ENCODE data around the gene PARD3. TPM values are rescaled to one million over a fixed set of nuclear protein-coding genes. Genes with fewer than 3 reads are reported as not detected.

The PARD3 gene
- total RNA-seq, 1 experiment from 2014 or later = 50.0 TPM

DNA sequence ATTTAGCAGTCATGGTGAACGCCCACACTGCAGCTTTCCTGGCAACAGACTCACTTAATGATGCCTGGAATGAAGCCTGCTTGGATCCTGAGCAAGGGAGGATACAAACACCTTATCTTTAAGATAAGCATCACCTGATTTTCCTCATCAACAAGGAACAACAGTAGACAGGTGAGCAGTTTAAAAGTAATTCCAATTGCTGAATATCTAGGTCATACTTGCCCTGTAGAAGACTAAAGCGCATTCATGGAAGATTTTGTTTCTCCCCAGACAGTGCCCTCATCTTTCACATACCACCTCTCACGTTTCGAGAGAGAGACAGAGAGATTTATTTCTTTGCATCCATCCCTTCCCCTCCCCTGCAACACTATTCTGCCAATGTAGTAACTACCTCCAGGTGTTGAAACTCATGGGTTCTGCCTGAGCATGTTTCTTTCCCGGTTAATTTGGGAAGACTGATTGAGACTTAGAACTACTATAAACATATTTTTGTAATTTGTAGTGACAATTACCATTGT lies 660.7 kb downstream of the PARD3 start:
- Histone ChIP-seq H3K27me3 (no peaks in the 10 kb centered on the region), H3K9me3 (no peaks in the 10 kb centered on the region), H3K4me3 (no peak overlapping the region), H3K36me3 (no peaks in the 10 kb centered on the region)
- no peak for DNase-seq

DNA sequence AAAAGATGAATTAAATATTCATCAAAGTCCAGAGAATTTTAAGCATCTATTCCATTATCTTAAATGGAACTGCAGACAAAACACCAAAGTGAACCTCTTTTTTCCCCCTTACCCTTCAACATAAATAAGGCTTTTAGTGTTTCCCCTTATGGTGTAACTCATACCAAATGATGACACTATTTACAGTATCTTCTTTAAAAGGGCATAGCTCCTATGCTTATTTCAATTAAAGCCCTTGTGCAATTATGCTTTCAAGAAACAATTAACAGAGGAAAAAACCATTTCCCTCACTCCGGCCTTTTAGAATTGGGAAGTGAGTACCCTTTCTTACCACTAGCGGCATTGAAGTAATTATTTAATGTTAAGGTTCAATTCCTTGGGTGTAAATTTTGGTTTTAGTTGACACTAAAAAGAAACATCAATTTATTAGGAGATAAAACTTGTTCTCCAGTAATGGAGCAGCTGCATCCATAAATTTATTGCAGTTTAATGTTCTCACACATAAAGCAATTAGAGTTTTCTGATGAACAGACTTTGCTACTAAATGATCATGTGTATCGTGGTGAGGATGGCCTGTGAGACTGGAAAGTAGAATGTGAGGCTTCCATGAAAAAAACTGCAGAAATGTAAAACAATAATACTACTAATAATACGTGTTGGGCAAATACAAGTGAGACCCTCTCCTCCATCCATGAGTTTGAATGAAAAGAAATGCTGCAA lies 661.3 kb downstream of the PARD3 start:
- Histone ChIP-seq H3K4me3 (no peak overlapping the region), H3K27me3 (no peaks in the 10 kb centered on the region), H3K36me3 (no peaks in the 10 kb centered on the region), H3K9me3 (no peaks in the 10 kb centered on the region)
- DNase-seq = no peak

DNA sequence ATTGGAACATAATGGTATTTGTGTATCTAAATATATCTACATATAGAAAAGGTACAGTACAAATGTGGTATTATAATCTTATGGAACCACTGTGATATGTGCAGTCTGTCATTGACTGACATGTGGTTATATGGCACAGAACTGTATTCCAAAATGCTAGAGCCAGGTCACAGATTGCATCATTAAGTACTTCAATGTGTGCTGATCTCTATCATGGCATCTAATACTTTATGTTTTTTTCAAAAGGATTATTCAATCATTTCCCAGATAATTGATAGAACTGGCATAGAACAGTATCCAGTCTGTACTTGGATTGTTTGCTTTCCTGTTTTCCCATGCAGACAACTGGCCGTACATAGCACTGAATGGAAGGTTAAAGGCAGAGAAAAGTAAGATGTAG lies 662.7 kb downstream of the PARD3 start:
- Histone ChIP-seq H3K36me3 (no peaks in the 10 kb centered on the region), H3K4me3 (no peak overlapping the region), H3K9me3 (no peaks in the 10 kb centered on the region), H3K27me3 (no peaks in the 10 kb centered on the region)
- no peak for DNase-seq

DNA sequence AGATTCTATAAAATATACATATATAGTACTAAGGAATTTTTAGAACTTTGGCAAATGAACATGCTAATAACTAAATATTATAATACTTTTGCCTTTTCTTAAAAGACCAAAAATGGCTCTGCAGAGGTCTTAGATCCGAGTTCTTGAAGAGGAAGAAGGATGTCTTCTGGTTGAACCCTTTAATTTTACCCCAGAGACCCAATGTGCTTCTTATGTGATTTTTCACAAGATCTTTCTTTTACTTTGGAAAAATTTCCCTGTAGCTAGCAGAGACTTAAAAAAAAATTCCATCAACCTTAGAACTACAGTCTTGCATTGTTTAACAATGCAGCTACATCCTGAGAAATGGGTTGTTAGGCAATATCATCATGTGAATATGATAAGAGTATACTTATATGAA lies 663.2 kb downstream of the PARD3 start:
- no peaks in the 10 kb centered on the region for H3K9me3 ChIP-seq
- H3K36me3 ChIP-seq = no peaks in the 10 kb centered on the region
- DNase-seq = no peak
- H3K27me3 ChIP-seq = no peaks in the 10 kb centered on the region
- H3K4me3 ChIP-seq = no peak overlapping the region

DNA sequence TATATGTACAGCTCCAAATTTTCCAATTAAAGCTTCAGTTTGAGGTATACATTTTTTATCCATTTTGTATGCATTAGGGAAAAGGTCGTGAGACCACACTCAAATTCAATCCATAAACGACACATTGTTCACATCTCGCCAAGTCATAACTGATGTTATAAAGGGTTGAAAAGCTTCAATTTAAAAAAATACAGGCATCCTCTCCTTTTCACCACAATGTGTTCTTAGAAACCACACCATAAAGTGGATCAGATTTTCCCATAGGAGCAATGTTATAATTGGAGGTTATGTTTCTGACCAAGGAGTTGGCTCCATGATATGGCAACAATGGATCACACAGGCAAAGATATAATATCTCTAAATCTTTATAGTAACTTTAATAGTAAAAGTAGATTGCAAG lies 663.6 kb downstream of the PARD3 start:
- H3K27me3 ChIP-seq = no peaks in the 10 kb centered on the region
- no peaks in the 10 kb centered on the region for H3K36me3 ChIP-seq
- no peak overlapping the region for H3K4me3 ChIP-seq
- no peaks in the 10 kb centered on the region for H3K9me3 ChIP-seq
- DNase-seq = no peak

DNA sequence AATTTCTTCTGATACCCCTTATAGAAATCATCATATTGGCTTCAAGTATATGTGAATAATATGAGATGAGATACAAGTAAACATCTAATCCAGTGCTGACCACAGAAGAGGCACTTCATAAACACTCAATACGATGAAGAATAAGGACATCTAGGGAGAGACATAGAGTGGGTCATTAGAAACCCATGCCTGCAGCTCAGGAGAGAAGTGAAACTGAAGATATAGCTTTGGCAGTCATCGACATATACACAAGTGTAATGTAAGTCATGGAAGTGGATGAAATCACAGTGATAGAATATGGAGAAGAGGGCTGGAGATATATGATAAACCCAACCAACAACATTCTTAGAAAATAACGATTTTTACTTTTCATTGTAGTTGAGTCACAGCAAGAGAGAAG lies 665.0 kb downstream of the PARD3 start:
- Histone ChIP-seq H3K36me3 (no peaks in the 10 kb centered on the region), H3K4me3 (no peak overlapping the region), H3K9me3 (no peaks in the 10 kb centered on the region), H3K27me3 (no peaks in the 10 kb centered on the region)
- DNase-seq = no peak

DNA sequence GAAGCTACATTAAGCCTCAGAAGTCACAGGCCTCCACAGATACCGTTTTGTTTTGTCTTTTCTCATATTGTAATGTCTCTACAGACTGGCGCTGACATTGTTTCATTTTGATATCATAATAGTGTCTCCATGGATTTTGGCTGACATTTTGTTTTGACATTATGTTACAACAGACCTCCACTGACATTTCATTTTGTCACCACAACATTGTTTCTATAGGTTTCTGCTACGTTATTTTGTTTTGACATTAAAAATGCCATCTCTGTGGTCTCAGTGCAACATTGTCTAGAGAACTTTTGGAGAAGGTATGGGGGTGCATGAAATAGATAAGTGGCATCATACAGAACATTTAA lies 666.8 kb downstream of the PARD3 start:
- no peak overlapping the region for H3K4me3 ChIP-seq
- H3K9me3 ChIP-seq = no peaks in the 10 kb centered on the region
- no peaks in the 10 kb centered on the region for H3K36me3 ChIP-seq
- DNase-seq = no peak
- no peaks in the 10 kb centered on the region for H3K27me3 ChIP-seq

DNA sequence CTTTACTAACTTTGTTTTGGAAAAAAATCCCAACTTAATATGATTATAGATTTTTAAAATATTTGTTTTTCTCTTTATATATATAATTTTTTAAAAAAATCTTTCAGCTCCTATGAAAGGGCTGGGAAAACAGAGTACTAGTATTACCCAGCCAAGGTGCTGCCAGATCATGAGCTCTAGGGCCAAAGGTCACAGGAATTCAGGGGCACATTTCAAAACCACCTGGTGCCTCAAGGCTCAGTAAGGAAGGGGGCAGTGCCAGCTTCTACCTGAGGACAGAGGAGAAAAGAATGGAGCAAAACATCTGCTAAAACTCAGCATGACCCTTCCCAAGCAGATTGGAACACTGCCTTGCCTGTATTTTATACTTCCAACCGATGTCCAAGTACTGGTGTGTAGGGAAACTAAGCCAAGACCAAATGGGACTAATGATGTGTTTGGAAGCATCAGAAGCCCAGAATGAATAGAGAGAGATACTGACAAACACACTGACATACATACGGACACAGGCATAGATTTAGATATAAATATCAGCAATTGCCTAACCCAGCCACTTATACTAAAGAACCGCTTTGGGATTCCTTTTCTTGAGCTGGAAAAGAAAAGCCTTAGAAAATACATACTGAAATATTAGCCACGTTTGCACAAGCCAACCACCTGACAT lies 667.3 kb downstream of the PARD3 start:
- Histone ChIP-seq H3K9me3 (no peaks in the 10 kb centered on the region), H3K27me3 (no peaks in the 10 kb centered on the region), H3K36me3 (no peaks in the 10 kb centered on the region), H3K4me3 (no peak overlapping the region)
- no peak for DNase-seq

DNA sequence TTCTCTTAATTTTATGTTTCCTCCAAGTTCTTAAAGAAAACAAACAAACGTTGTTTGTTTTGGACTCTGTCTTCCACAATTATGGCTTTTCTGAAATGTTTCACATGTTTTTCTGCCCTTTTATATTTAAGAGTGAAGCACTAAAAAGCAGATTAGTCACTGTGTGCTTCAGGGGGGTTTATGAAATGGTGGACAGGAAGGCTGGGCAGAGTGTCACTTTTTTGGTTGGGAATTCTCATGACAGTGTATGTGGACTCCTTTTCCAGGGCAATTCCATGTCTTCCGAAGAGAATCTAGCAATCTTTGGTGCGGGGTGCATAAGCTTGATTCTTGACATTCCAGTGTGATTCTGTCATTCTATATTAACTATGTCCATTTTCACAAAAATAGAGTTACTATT lies 669.4 kb downstream of the PARD3 start:
- no peaks in the 10 kb centered on the region for H3K27me3 ChIP-seq
- no peaks in the 10 kb centered on the region for H3K36me3 ChIP-seq
- no peak for DNase-seq
- H3K4me3 ChIP-seq = no peak overlapping the region
- H3K9me3 ChIP-seq = no peaks in the 10 kb centered on the region

DNA sequence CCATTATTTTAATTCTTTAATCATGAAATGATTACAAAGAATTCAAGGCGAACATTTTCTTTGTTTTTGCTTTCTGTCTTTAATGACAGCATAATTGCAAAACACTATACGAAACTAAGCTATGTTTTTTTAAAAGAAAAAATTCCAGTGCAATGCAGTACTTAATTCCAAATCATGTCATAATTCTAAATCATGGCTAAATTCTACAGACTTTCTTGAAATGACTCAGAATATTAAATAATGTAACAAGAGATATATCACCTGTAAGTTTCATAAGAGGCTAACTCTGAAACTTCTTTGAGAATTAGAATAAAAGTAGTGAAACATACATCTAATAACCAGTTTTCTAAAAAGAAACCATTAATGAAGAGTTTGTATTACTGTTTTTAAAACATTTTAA lies 671.6 kb downstream of the PARD3 start:
- H3K27me3 ChIP-seq = no peaks in the 10 kb centered on the region
- no peaks in the 10 kb centered on the region for H3K9me3 ChIP-seq
- no peak for DNase-seq
- H3K36me3 ChIP-seq = no peaks in the 10 kb centered on the region
- no peak overlapping the region for H3K4me3 ChIP-seq

DNA sequence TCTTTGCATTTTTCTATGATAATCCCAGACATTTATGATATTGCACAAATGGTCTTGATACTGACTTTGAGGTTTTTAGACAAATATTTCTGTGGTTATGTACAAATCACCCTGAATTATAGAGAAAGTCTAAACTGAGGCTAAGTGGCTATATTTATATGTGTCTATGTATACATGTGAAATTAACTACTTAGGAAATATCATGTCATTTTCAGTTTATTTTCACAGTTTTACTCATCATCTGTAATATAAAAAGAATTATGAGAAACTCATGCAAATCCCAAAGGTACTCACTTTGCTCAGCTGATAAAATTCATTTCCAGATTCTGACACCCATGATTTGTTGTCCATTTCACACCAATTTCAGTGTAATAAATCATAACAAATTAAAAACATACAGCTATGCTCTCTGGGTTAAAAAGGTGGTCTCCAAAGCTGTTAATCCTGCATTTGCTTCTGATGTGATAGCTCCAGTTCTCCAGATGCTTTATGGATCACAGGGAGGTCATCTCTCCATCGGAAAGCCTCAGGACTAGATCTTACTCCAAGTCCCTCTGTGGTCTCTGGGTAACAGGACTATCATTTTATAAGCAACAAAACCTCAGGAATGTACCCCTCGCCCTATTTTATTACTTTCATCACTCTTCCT lies 673.9 kb downstream of the PARD3 start:
- no peaks in the 10 kb centered on the region for H3K9me3 ChIP-seq
- H3K4me3 ChIP-seq = no peak overlapping the region
- no peak for DNase-seq
- no peaks in the 10 kb centered on the region for H3K36me3 ChIP-seq
- no peaks in the 10 kb centered on the region for H3K27me3 ChIP-seq

DNA sequence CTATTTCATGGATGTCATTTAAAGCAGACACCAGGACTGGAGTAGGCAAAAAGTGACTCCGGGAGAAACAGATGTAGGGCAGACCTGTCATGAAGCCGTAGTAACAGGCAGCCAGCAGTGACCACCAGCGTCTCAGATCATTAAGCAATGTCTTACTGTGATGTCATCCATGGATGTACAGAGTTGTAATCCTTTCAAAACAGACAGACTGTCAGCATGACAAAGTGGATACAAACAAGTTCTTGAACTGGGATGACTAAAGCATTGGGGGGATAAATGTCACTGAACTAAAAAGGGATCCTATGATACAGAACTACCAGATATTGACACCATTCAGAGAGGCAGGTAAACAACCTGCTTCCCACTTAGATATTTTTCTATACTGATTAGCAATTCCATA lies 675.5 kb downstream of the PARD3 start:
- no peaks in the 10 kb centered on the region for H3K27me3 ChIP-seq
- no peaks in the 10 kb centered on the region for H3K9me3 ChIP-seq
- no peak for DNase-seq
- H3K36me3 ChIP-seq = no peaks in the 10 kb centered on the region
- H3K4me3 ChIP-seq = no peak overlapping the region

DNA sequence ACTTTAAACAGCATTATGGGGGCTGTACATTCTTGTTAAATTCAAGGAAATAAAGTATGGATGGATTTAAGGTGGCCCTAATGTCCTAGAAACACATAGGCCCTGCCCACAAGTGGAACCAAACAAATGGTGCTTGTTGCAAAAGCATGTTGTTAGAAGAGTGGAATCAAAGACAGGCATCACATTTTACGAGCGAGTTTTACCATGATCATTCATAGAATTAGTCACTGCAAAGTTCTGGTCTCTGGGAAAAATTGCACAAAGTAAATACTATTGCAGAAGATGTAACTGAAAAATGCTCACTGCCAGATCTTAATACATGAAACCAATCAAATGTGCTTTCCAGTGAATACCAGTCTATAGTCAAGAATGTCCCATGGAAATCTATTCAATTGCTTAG lies 677.1 kb downstream of the PARD3 start:
- no peaks in the 10 kb centered on the region for H3K27me3 ChIP-seq
- H3K4me3 ChIP-seq = no peak overlapping the region
- H3K36me3 ChIP-seq = no peaks in the 10 kb centered on the region
- no peaks in the 10 kb centered on the region for H3K9me3 ChIP-seq
- no peak for DNase-seq

DNA sequence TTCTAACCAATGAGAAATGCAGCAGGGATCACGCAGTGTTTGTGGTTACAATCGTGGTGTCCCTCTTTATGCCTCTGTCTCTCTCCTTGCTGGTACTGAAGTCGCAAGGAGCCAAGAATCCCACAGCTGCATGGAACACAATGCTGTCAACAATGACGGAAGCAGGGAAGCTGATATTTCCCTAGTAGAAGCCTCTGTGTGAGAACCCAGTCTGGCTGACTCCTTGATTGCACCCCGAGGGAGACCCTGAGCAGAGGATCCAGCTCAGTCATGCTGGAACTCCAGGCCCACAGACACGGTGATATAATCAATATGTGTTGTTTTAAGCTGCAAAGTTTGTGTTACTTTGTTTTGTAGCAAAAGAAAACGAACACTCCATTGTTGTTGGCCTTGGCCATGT lies 677.9 kb downstream of the PARD3 start:
- no peaks in the 10 kb centered on the region for H3K9me3 ChIP-seq
- DNase-seq = no peak
- H3K36me3 ChIP-seq = no peaks in the 10 kb centered on the region
- no peaks in the 10 kb centered on the region for H3K27me3 ChIP-seq
- no peak overlapping the region for H3K4me3 ChIP-seq

DNA sequence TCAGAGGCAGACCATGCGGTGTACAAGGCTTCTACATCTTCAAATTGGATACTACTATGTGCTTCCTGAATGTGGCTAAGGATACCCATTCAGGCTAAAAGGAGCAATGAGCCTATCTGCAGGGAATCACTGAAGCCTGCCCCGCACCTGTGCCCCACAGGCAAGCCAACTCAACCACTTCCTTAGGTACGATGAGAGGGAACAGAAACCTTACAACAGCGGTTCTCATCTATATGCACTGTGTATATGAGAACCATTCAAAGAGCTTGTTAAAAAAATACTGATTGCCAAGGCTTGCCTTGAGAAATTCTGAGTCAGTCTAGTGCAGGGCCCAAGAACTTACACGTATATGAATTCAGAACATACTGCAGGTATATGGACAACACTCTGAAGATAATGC lies 679.6 kb downstream of the PARD3 start:
- DNase-seq = no peak
- Histone ChIP-seq H3K4me3 (no peak overlapping the region), H3K36me3 (no peaks in the 10 kb centered on the region), H3K9me3 (no peaks in the 10 kb centered on the region), H3K27me3 (no peaks in the 10 kb centered on the region)

DNA sequence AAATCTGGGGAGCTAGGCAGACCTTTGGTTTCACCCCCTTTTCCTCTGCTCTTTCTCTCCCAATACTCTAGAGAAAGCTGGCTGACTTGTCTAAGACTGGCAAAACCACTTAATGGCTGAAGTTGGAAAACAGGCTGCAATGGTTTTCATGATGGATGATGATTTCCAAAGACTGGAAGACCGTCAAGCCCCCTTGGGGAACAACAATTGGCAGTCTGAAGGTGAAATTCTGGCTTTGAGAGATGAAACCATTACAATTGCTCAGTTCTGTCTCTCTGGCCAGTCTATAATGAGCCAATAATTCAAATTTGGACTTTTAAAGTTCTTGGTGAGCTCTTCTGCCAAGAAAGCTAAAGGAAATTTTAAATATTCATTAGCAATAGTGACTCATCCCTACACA lies 680.5 kb downstream of the PARD3 start:
- H3K27me3 ChIP-seq = no peaks in the 10 kb centered on the region
- no peak for DNase-seq
- H3K4me3 ChIP-seq = no peak overlapping the region

DNA sequence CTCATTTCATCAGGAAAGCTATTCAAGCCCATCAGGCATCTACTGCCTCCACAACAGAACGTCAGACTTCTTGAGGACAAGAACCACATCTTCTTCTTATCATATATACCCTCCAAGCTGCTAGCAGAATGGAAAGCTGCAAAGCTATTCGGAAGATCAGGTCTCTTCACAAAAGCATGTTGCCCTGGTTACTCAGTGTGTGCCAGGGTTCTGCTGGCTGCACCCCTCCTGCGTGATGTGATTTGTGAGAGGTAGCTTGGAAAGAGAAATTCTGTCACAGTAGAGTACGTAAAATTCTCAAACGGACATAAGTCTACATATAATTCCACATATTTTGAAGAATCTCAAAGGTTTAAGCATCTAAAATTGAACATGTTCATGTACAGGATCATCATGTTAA lies 681.7 kb downstream of the PARD3 start:
- H3K36me3 ChIP-seq = no peaks in the 10 kb centered on the region
- no peaks in the 10 kb centered on the region for H3K9me3 ChIP-seq
- no peak overlapping the region for H3K4me3 ChIP-seq
- DNase-seq = no peak
- H3K27me3 ChIP-seq = no peaks in the 10 kb centered on the region

More for the DNA sequence above, 680.5 kb downstream of the PARD3 start:
- no peaks in the 10 kb centered on the region for H3K36me3 ChIP-seq
- H3K9me3 ChIP-seq = no peaks in the 10 kb centered on the region

DNA sequence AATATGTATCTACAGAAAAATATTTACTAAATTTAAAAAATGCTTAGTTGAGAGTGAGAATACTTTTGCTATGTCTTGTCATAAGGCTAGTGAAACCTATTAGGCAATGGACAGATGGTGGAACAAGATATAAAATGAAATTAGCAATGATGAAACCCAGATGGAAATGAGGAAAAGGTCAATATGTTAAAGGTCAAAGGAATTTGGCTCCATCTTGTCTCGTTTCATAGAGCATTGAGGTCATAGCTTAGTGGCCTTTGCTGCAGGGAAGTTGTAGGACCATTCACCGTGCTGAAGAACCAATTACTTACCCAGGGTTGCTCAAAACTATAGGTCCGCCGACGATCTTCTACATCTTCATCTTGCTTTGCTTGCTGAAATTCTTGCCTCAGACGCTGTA lies 683.9 kb downstream of the PARD3 start:
- no peak for DNase-seq
- Histone ChIP-seq H3K9me3 (no peaks in the 10 kb centered on the region), H3K36me3 (no peaks in the 10 kb centered on the region), H3K4me3 (no peak overlapping the region), H3K27me3 (no peaks in the 10 kb centered on the region)

Data from MG63 (cell line).